Tibial artery (tissue), 4 donors: ENCODE data around the gene CDC42BPA.

Experiments
- DNase-seq, 2 donors: peaks; one replicate each; pipeline ENCODE4 v3.0.0-alpha.2; 2019
- H3K27ac ChIP-seq, 2 donors: fragments of 200-600 bp; sonication (generic) in 1 of 2; 1 replicate in 1 of 2; 2 replicates in 1 of 2; pipeline ENCODE4 v1.5.1; 2018 to 2019; ENCODE audit warnings: mild to moderate bottlenecking in 1 of 2
- H3K27me3 ChIP-seq, 2 donors: fragments of 200-600 bp; sonication (generic) in 1 of 2; one replicate each; pipeline versions ENCODE4 v1.5.1 to v1.6.0; 2016 to 2019
- H3K36me3 ChIP-seq, 3 donors: fragments of 200-600 bp; sonication (generic) in 2 of 3; one replicate each; pipeline ENCODE4 v1.5.1; 2016 to 2019; ENCODE audit warnings: mild to moderate bottlenecking in 2 of 3
- H3K4me1 ChIP-seq, 4 donors: fragments of 200-600 bp; sonication (generic) in 2 of 4; 1 replicate in 3 of 4; 2 replicates in 1 of 4; pipeline ENCODE4 v1.5.1; 2016 to 2019
- H3K4me3 ChIP-seq, 2 donors: fragments of 200-600 bp; sonication (generic) in 1 of 2; 1 replicate in 1 of 2; 2 replicates in 1 of 2; pipeline ENCODE4 v1.5.1; 2018 to 2019; ENCODE audit warnings: mild to moderate bottlenecking in 2 of 2
- H3K9me3 ChIP-seq, 3 donors: fragments of 200-600 bp; sonication (generic) in 1 of 3; one replicate each; pipeline ENCODE4 v1.5.1; 2016 to 2019
- CTCF ChIP-seq, 2 experiments: fragments of 200-600 bp in 1 of 2; fragments of 450-650 bp in 1 of 2; IDR thresholded peaks; one replicate each; pipeline ENCODE4 v1.5.1; 2017 to 2019; ENCODE audit warnings: antibody characterized with exemption in 2 of 2, mild to moderate bottlenecking in 1 of 2, moderate library complexity in 1 of 2
- intact Hi-C: fragments of 100-400 bp; cut with DNase I; formaldehyde crosslinking; loops from one replicate; pipeline ENCODE4 v1.15.0; 2023; ENCODE audit warnings: low total_unique reads

CDC42BPA gene

GRCh38 chr1:227032396-227032795 lies 285.9 kb downstream of the CDC42BPA start:
- no peak overlapping the region for H3K27ac ChIP-seq
- no peak for DNase-seq
- H3K4me1 ChIP-seq: no peaks in the 10 kb centered on the region
- no peak for TF ChIP-seq CTCF (IDR thresholded peaks at IDR 0.05)
- H3K36me3 ChIP-seq: peaks cover 39 to 44% (median 42%) of the 10 kb centered on the region in 3 donors
- H3K9me3 ChIP-seq: no peaks in the 10 kb centered on the region
- H3K4me3 ChIP-seq: no peak overlapping the region
- intact Hi-C loops: no loop called here
- no peaks in the 10 kb centered on the region for H3K27me3 ChIP-seq

GRCh38 chr1:227016990-227017389 lies 301.3 kb downstream of the CDC42BPA start:
- Histone ChIP-seq H3K4me1 (no peaks in the 10 kb centered on the region), H3K27me3 (no peaks in the 10 kb centered on the region), H3K27ac (no peak overlapping the region), H3K36me3 (peaks cover 33 to 54% (median 49%) of the 10 kb centered on the region in 3 donors), H3K9me3 (no peaks in the 10 kb centered on the region), H3K4me3 (no peak overlapping the region)
- TF ChIP-seq CTCF (IDR thresholded peaks at IDR 0.05): no peak
- intact Hi-C loops: no loop called here
- no peak for DNase-seq

- Histone ChIP-seq H3K4me3 (no peak overlapping the region), H3K27me3 (no peaks in the 10 kb centered on the region), H3K4me1 (no peaks in the 10 kb centered on the region), H3K27ac (no peak overlapping the region), H3K9me3 (no peaks in the 10 kb centered on the region), H3K36me3 (peaks cover 5 to 18% (median 15%) of the 10 kb centered on the region in 3 donors)
- no peak for DNase-seq
- intact Hi-C loops: no loop called here
- TF ChIP-seq CTCF (IDR thresholded peaks at IDR 0.05): no peak
These were observed 307.6 kb downstream of the CDC42BPA start for GRCh38 chr1:227010645-227011044.

- intact Hi-C loops: no loop called here
- Histone ChIP-seq H3K27ac (no peak overlapping the region), H3K4me1 (no peaks in the 10 kb centered on the region), H3K9me3 (no peaks in the 10 kb centered on the region), H3K4me3 (no peak overlapping the region), H3K36me3 (peaks cover 1 to 14% (median 10%) of the 10 kb centered on the region in 3 donors), H3K27me3 (no peaks in the 10 kb centered on the region)
- no peak for DNase-seq
- no peak for TF ChIP-seq CTCF (IDR thresholded peaks at IDR 0.05)
These were observed 308.4 kb downstream of the CDC42BPA start for GRCh38 chr1:227009937-227010336.

GRCh38 chr1:227006226-227006796 lies 312.0 kb downstream of the CDC42BPA start:
- Histone ChIP-seq H3K4me3 (no peak overlapping the region), H3K27ac (no peak overlapping the region), H3K27me3 (no peaks in the 10 kb centered on the region), H3K36me3 (peaks cover 20 to 29% (median 24%) of the 10 kb centered on the region in 3 donors), H3K4me1 (no peaks in the 10 kb centered on the region), H3K9me3 (no peaks in the 10 kb centered on the region)
- no peak for DNase-seq
- TF ChIP-seq CTCF (IDR thresholded peaks at IDR 0.05): no peak
- intact Hi-C loops: no loop called here

GRCh38 chr1:227004796-227005195 lies 313.5 kb downstream of the CDC42BPA start:
- no peaks in the 10 kb centered on the region for H3K4me1 ChIP-seq
- no peak for TF ChIP-seq CTCF (IDR thresholded peaks at IDR 0.05)
- intact Hi-C loops: no loop called here
- H3K9me3 ChIP-seq: no peaks in the 10 kb centered on the region
- peaks cover 27 to 38% (median 35%) of the 10 kb centered on the region in 3 donors for H3K36me3 ChIP-seq
- DNase-seq: no peak
- no peaks in the 10 kb centered on the region for H3K27me3 ChIP-seq
- H3K4me3 ChIP-seq: no peak overlapping the region
- H3K27ac ChIP-seq: no peak overlapping the region
